Hepatocyte (in vitro differentiated cells): Measurements from ENCODE around the gene MRPL33. TPM values are rescaled to one million over a fixed set of nuclear protein-coding genes. Genes with fewer than 3 reads are reported as not detected.
A peak's percentile ranks its signal among the peaks of the same experiment; 100 is the strongest.

Source experiments
- DNase-seq: peaks from one replicate; pipeline ENCODE4 v3.0.0-alpha.2; 2016; ENCODE audit warnings: low spot score
- H2AFZ ChIP-seq: fragments of 200-600 bp; sonication (generic); 2 replicates; pipeline ENCODE4 v1.6.0; 2016; ENCODE audit warnings: antibody characterized with exemption, mild to moderate bottlenecking
- H3K27ac ChIP-seq: fragments of 200-600 bp; sonication (generic); 2 replicates; pipeline ENCODE4 v1.5.1; 2016; ENCODE audit warnings: mild to moderate bottlenecking
- H3K27me3 ChIP-seq: fragments of 200-600 bp; sonication (generic); 2 replicates; pipeline ENCODE4 v1.6.1; 2016
- H3K36me3 ChIP-seq: fragments of 200-600 bp; sonication (generic); replicated peaks from 2 replicates; pipeline ENCODE4 v1.5.1; 2016; ENCODE audit warnings: low read depth; ENCODE audit not compliant: insufficient read depth
- H3K4me1 ChIP-seq: fragments of 200-600 bp; sonication (generic); 2 replicates; pipeline ENCODE4 v1.5.1; 2016; ENCODE audit warnings: mild to moderate bottlenecking, moderate library complexity; ENCODE audit not compliant: insufficient read depth
- H3K4me2 ChIP-seq: fragments of 200-600 bp; sonication (generic); 2 replicates; pipeline ENCODE4 v1.6.0; 2016
- H3K4me3 ChIP-seq: fragments of 200-600 bp; sonication (generic); 2 replicates; pipeline ENCODE4 v1.5.1; 2016; ENCODE audit warnings: mild to moderate bottlenecking
- H3K79me2 ChIP-seq: fragments of 200-600 bp; sonication (generic); 2 replicates; pipeline ENCODE4 v1.6.0; 2017; ENCODE audit warnings: mild to moderate bottlenecking
- H3K9me2 ChIP-seq: fragments of 200-600 bp; sonication (generic); replicated peaks from 2 replicates; pipeline ENCODE4 v1.6.0; 2017; ENCODE audit warnings: mild to moderate bottlenecking; ENCODE audit not compliant: insufficient read depth
- H3K9me3 ChIP-seq: fragments of 200-600 bp; sonication (generic); 2 replicates; pipeline ENCODE4 v1.5.1; 2016; ENCODE audit warnings: low read depth, mild to moderate bottlenecking
- H4K20me1 ChIP-seq: fragments of 200-600 bp; sonication (generic); 2 replicates; pipeline ENCODE4 v1.6.0; 2016; ENCODE audit warnings: mild to moderate bottlenecking; ENCODE audit not compliant: insufficient read depth, poor library complexity, severe bottlenecking
- CTCF ChIP-seq: fragments of 200-600 bp; sonication (generic); IDR thresholded peaks from 2 replicates; pipeline ENCODE4 v1.5.1; 2016; ENCODE audit warnings: antibody characterized with exemption, mild to moderate bottlenecking; ENCODE audit not compliant: poor library complexity
- EZH2 ChIP-seq: fragments of 200-600 bp; sonication (generic); IDR thresholded peaks from 2 replicates; pipeline ENCODE4 v1.6.1; 2016; ENCODE audit warnings: antibody characterized with exemption, mild to moderate bottlenecking, borderline replicate concordance
- EZH2phosphoT487 ChIP-seq: fragments of 200-600 bp; sonication (generic); IDR thresholded peaks from one replicate; pipeline ENCODE4 v1.6.1; 2018; ENCODE audit warnings: antibody characterized with exemption, mild to moderate bottlenecking, low read depth, moderate library complexity; ENCODE audit not compliant: unreplicated experiment, severe bottlenecking
- WGBS: methylation state at CpG from one replicate; pipeline ENCODE4 v1.1.6; 2016; ENCODE audit warnings: low lambda C conversion rate; ENCODE audit errors: missing lambda C conversion rate; 5-methylcytosine and 5-hydroxymethylcytosine counted together
- polyA plus RNA-seq: library from polyadenylated mRNA; unstranded; fragments of >200 nt; fragmentation: Nextera tagmentation; extraction: Ambion mirVana; gene quantifications from 2 replicates; pipeline ENCODE4 v1.2.1, GENCODE V29; 2016
- total RNA-seq: library from RNA; depleted of rRNA; stranded (reverse); fragments of >200 nt; gene quantifications from 2 replicates; pipeline ENCODE4 v1.2.3, GENCODE V29; 2014

The MRPL33 gene
- total and polyA plus RNA-seq, 2 experiments from 2014 or later, result 148 to 311 TPM

GRCh38 chr2:27765621-27766286 lies 5.8 kb upstream of the MRPL33 start:
- peaks cover 15% of the 10 kb centered on the region for H3K4me1 ChIP-seq
- no peaks in the 10 kb centered on the region for H3K79me2 ChIP-seq
- no peak overlapping the region for H3K4me3 ChIP-seq
- H3K4me2 ChIP-seq, result no peak overlapping the region
- H3K36me3 ChIP-seq, result no peaks in the 10 kb centered on the region
- H2AFZ ChIP-seq, result no peak overlapping the region
- no peaks in the 10 kb centered on the region for H3K27me3 ChIP-seq
- 92% methylated on average over 29 of the region's 29 CpGs for WGBS
- no peaks in the 10 kb centered on the region for H4K20me1 ChIP-seq
- no peak for TF ChIP-seq CTCF
- no peak for TF ChIP-seq EZH2phosphoT487
- no peak for TF ChIP-seq EZH2
- H3K9me2 ChIP-seq, result no peaks in the 10 kb centered on the region
- DNase-seq, result no peak
- no peaks in the 10 kb centered on the region for H3K9me3 ChIP-seq
- H3K27ac ChIP-seq, result peak overlapping the region; percentile 34

- Histone ChIP-seq H4K20me1 (no peaks in the 10 kb centered on the region), H3K79me2 (no peaks in the 10 kb centered on the region), H3K27ac (peak overlapping the region; percentile 34), H3K4me1 (peaks cover 17% of the 10 kb centered on the region), H3K9me3 (no peaks in the 10 kb centered on the region), H3K9me2 (no peaks in the 10 kb centered on the region), H2AFZ (no peak overlapping the region), H3K4me3 (no peak overlapping the region), H3K36me3 (no peaks in the 10 kb centered on the region), H3K27me3 (no peaks in the 10 kb centered on the region), H3K4me2 (no peak overlapping the region)
- no peak for TF ChIP-seq CTCF
- no peak for TF ChIP-seq EZH2
- TF ChIP-seq EZH2phosphoT487, result no peak
- DNase-seq, result no peak
- 78% methylated on average over 2 of the region's 2 CpGs for WGBS
These were observed 5.2 kb upstream of the MRPL33 start for GRCh38 chr2:27766287-27766661.

- Histone ChIP-seq H3K4me3 (peak overlapping the region; percentile 15), H3K9me2 (no peaks in the 10 kb centered on the region), H3K27ac (peak overlapping the region; percentile 96), H3K79me2 (peaks cover 43% of the 10 kb centered on the region), H3K9me3 (no peaks in the 10 kb centered on the region), H3K4me2 (peak overlapping the region; percentile 78), H2AFZ (peak overlapping the region; percentile 70), H3K36me3 (peaks cover 4% of the 10 kb centered on the region), H3K27me3 (no peaks in the 10 kb centered on the region), H3K4me1 (peaks cover 20% of the 10 kb centered on the region), H4K20me1 (no peaks in the 10 kb centered on the region)
- DNase-seq, result no peak
- 11% methylated on average over 13 of the region's 13 CpGs for WGBS
- TF ChIP-seq CTCF (no peak), EZH2phosphoT487 (no peak), EZH2 (no peak)
These were observed 344 bp upstream of the MRPL33 start for GRCh38 chr2:27771202-27771547.
